GM12874 (cell line): ENCODE measurements around the gene NT5C1A.

Experiments
- CTCF ChIP-seq: IDR thresholded peaks from 2 replicates; pipeline ENCODE4 v1.5.1; 2011; ENCODE audit warnings: low read depth, mild to moderate bottlenecking, control low read depth, low read length, moderate library complexity; ENCODE audit not compliant: insufficient read depth

The NT5C1A gene

GRCh38 chr1:39652554-39652953, 19.4 kb downstream of the NT5C1A start:
- TF ChIP-seq CTCF: no peak

- no peak for TF ChIP-seq CTCF
These were observed 19.8 kb downstream of the NT5C1A start for GRCh38 chr1:39652105-39652504.

GRCh38 chr1:39650431-39650830, 21.5 kb downstream of the NT5C1A start:
- TF ChIP-seq CTCF: no peak

GRCh38 chr1:39649636-39650185, 22.2 kb downstream of the NT5C1A start:
- TF ChIP-seq CTCF: no peak

- TF ChIP-seq CTCF: no peak
These were observed 23.4 kb downstream of the NT5C1A start for GRCh38 chr1:39648496-39648895.

GRCh38 chr1:39647247-39647646, 24.7 kb downstream of the NT5C1A start:
- no peak for TF ChIP-seq CTCF

- TF ChIP-seq CTCF: no peak
These were observed 25.4 kb downstream of the NT5C1A start for GRCh38 chr1:39646232-39647081.
